B cell (primary cell): ENCODE measurements around the gene IFI35.
A peak's percentile ranks its signal among the peaks of the same experiment; 100 is the strongest.

Source experiments
- CTCF ChIP-seq: fragments of 200-600 bp; IDR thresholded peaks from one replicate; pipeline ENCODE4 v1.8.0; 2022; ENCODE audit warnings: antibody characterized with exemption, mild to moderate bottlenecking
- EZH2 ChIP-seq: IDR thresholded peaks from 2 replicates; pipeline ENCODE4 v1.6.1; 2012; ENCODE audit warnings: borderline replicate concordance, low read depth, mild to moderate bottlenecking, moderate library complexity, low read length; ENCODE audit not compliant: insufficient read depth, poor library complexity, severe bottlenecking

- TF ChIP-seq CTCF: peak; percentile 62
- no peak for TF ChIP-seq EZH2
These were observed 18.1 kb downstream of the IFI35 start, which contains the start of gene RND2 for GRCh38 chr17:43024407-43025289.
